Measurements from ENCODE around the gene MISP. TPM values are rescaled to one million over a fixed set of nuclear protein-coding genes. Genes with fewer than 3 reads are reported as not detected.
"Not testable (repeated sequence)": the region's sequence is repeated elsewhere in the genome, so short reads cannot be mapped to it uniquely, and the experiment has no call there.

Gene MISP
- total RNA-seq, 1 experiment from 2014 or later = 5.8 TPM

DNA sequence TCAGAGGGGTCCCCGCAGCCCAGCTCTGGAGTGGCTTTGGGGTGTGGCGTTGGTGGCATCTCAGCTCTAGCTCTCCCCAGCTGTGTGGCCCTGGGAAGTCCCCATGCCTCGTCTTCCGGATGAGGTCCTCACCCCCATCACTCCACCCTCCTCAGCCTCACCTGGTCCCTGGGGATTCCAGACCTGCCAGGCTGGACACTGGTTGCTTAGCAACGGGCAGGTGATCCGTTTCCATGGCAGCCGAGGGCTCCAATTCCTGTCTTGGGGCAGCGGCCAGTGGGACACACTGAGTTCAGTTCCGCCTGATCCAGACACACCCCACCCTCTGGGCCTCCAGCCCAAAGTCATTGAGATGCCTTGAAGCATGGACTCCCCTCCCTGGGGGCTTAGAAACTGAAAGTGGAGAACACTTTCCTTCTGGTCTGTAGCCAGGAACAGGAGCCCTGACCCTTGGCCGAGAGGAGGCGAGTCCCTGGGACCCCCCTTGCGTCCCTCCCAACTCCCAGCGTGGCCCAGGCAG is 7.7 kb upstream of the MISP start:
- Histone ChIP-seq H3K27ac (ENCODE audit: low read length) (no peak overlapping the region), H3K4me1 (ENCODE audit: control insufficient read depth, insufficient read depth, low read length) (no peaks in the 10 kb centered on the region), H3K9me3 (ENCODE audit: control insufficient read depth, insufficient read depth, low read depth, low read length) (no peaks in the 10 kb centered on the region), H3K4me3 (ENCODE audit: low read depth in 2 of 2, low read length in 2 of 2) (no peak overlapping the region), H3K27me3 (ENCODE audit: control insufficient read depth, insufficient read depth, low read length) (no peaks in the 10 kb centered on the region), H3K36me3 (ENCODE audit: control insufficient read depth, insufficient read depth, low read length) (no peaks in the 10 kb centered on the region)
- TF ChIP-seq POLR2AphosphoS5 (IDR thresholded peaks at IDR 0.05; ENCODE audit: low read depth, low read length) = no peak
- no peak for TF ChIP-seq TCF7L2 (IDR thresholded peaks at IDR 0.05; ENCODE audit: low read depth, low read length)
- TF ChIP-seq, protein P1, sequence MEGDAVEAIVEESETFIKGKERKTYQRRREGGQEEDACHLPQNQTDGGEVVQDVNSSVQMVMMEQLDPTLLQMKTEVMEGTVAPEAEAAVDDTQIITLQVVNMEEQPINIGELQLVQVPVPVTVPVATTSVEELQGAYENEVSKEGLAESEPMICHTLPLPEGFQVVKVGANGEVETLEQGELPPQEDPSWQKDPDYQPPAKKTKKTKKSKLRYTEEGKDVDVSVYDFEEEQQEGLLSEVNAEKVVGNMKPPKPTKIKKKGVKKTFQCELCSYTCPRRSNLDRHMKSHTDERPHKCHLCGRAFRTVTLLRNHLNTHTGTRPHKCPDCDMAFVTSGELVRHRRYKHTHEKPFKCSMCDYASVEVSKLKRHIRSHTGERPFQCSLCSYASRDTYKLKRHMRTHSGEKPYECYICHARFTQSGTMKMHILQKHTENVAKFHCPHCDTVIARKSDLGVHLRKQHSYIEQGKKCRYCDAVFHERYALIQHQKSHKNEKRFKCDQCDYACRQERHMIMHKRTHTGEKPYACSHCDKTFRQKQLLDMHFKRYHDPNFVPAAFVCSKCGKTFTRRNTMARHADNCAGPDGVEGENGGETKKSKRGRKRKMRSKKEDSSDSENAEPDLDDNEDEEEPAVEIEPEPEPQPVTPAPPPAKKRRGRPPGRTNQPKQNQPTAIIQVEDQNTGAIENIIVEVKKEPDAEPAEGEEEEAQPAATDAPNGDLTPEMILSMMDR (IDR thresholded peaks at IDR 0.05) = no peak
- no peak for TF ChIP-seq SIN3A (IDR thresholded peaks at IDR 0.05; ENCODE audit: borderline replicate concordance, insufficient read depth, low read depth, low read length)
- TF ChIP-seq, protein P2, sequence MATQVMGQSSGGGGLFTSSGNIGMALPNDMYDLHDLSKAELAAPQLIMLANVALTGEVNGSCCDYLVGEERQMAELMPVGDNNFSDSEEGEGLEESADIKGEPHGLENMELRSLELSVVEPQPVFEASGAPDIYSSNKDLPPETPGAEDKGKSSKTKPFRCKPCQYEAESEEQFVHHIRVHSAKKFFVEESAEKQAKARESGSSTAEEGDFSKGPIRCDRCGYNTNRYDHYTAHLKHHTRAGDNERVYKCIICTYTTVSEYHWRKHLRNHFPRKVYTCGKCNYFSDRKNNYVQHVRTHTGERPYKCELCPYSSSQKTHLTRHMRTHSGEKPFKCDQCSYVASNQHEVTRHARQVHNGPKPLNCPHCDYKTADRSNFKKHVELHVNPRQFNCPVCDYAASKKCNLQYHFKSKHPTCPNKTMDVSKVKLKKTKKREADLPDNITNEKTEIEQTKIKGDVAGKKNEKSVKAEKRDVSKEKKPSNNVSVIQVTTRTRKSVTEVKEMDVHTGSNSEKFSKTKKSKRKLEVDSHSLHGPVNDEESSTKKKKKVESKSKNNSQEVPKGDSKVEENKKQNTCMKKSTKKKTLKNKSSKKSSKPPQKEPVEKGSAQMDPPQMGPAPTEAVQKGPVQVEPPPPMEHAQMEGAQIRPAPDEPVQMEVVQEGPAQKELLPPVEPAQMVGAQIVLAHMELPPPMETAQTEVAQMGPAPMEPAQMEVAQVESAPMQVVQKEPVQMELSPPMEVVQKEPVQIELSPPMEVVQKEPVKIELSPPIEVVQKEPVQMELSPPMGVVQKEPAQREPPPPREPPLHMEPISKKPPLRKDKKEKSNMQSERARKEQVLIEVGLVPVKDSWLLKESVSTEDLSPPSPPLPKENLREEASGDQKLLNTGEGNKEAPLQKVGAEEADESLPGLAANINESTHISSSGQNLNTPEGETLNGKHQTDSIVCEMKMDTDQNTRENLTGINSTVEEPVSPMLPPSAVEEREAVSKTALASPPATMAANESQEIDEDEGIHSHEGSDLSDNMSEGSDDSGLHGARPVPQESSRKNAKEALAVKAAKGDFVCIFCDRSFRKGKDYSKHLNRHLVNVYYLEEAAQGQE (IDR thresholded peaks at IDR 0.05; ENCODE audit: insufficient read depth in 1 of 2, low read depth in 2 of 2, low read length in 1 of 2) = no peak
- no peak for DNase-seq (ENCODE audit: low read depth, low spot score)
- POLR2A ChIA-PET = no interaction called here
- intact Hi-C loops (cut with micrococcal nuclease; ENCODE audit: unreplicated experiment) (no loop called here), in situ Hi-C loops (cut with HindIII; ENCODE audit: low pct_unique_long_range_greater_than_20kb, low sequenced_read_pairs) (no loop called here)
- BruUV-seq (replicated peaks) = no TSS peak
- CTCF ChIA-PET = no interaction called here
- ATAC-seq = no peak

- POLR2A ChIA-PET; CTCF ChIA-PET; in situ Hi-C loops (cut with HindIII; ENCODE audit: low pct_unique_long_range_greater_than_20kb, low sequenced_read_pairs): not testable (repeated sequence)
These were observed 5.8 kb upstream of the MISP start for GRCh38 chr19:745138-745537.

DNA sequence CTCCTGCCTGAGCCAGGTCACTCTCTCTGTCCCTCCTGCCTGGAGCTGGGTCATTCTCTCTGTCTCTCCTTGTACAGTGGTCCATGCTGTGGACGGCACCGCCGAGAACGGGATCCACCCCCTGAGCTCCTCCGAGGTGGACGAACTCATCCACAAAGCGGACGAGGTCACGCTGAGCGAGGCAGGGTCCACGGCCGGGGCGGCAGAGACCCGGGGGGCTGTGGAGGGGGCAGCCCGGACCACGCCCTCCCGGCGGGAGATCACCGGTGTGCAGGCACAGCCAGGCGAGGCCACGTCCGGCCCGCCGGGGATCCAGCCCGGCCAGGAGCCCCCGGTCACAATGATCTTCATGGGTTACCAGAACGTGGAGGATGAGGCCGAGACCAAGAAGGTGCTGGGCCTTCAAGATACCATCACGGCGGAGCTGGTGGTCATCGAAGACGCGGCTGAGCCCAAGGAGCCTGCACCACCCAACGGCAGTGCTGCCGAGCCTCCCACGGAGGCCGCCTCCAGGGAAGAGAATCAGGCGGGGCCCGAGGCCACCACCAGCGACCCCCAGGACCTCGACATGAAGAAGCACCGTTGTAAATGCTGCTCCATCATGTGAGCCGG is 4.6 kb upstream of the MISP start:
- no TSS peak for BruUV-seq (replicated peaks)
- in situ Hi-C loops (cut with HindIII; ENCODE audit: low pct_unique_long_range_greater_than_20kb, low sequenced_read_pairs) = no loop called here

More at GRCh38 chr19:745138-745537, 5.8 kb upstream of the MISP start:
- H3K27ac ChIP-seq (ENCODE audit: low read length); ATAC-seq; H3K36me3 ChIP-seq (ENCODE audit: control insufficient read depth, insufficient read depth, low read length); H3K27me3 ChIP-seq (ENCODE audit: control insufficient read depth, insufficient read depth, low read length); intact Hi-C loops (cut with micrococcal nuclease; ENCODE audit: unreplicated experiment); H3K4me3 ChIP-seq (ENCODE audit: low read depth in 2 of 2, low read length in 2 of 2); BruUV-seq (replicated peaks); H3K4me1 ChIP-seq (ENCODE audit: control insufficient read depth, insufficient read depth, low read length); DNase-seq (ENCODE audit: low read depth, low spot score); H3K9me3 ChIP-seq (ENCODE audit: control insufficient read depth, insufficient read depth, low read depth, low read length): not testable (repeated sequence)

More for the DNA sequence above, 4.6 kb upstream of the MISP start:
- no peaks in the 10 kb centered on the region for H3K36me3 ChIP-seq (ENCODE audit: control insufficient read depth, insufficient read depth, low read length)
- H3K4me3 ChIP-seq (ENCODE audit: low read depth in 2 of 2, low read length in 2 of 2) = no peak overlapping the region
- intact Hi-C loops (cut with micrococcal nuclease; ENCODE audit: unreplicated experiment) = no loop called here
- ATAC-seq = no peak
- DNase-seq (ENCODE audit: low read depth, low spot score) = no peak
- no peaks in the 10 kb centered on the region for H3K9me3 ChIP-seq (ENCODE audit: control insufficient read depth, insufficient read depth, low read depth, low read length)
- ChIA-PET CTCF (no interaction called here), POLR2A (no interaction called here)
- H3K27me3 ChIP-seq (ENCODE audit: control insufficient read depth, insufficient read depth, low read length) = no peaks in the 10 kb centered on the region
- H3K27ac ChIP-seq (ENCODE audit: low read length) = no peak overlapping the region
- TF ChIP-seq POLR2AphosphoS5 (IDR thresholded peaks at IDR 0.05; ENCODE audit: low read depth, low read length) = no peak
- TF ChIP-seq, protein P2 (IDR thresholded peaks at IDR 0.05; ENCODE audit: insufficient read depth in 1 of 2, low read depth in 2 of 2, low read length in 1 of 2) = no peak
- TF ChIP-seq SIN3A (IDR thresholded peaks at IDR 0.05; ENCODE audit: borderline replicate concordance, insufficient read depth, low read depth, low read length) = no peak
- TF ChIP-seq, protein P1 (IDR thresholded peaks at IDR 0.05) = no peak
- no peak for TF ChIP-seq TCF7L2 (IDR thresholded peaks at IDR 0.05; ENCODE audit: low read depth, low read length)
- peaks cover 3% of the 10 kb centered on the region for H3K4me1 ChIP-seq (ENCODE audit: control insufficient read depth, insufficient read depth, low read length)

Data from Panc1 (cell line).